GM12878 (cell line): ENCODE data around the gene TUBGCP3. TPM values are rescaled to one million over a fixed set of nuclear protein-coding genes. Genes with fewer than 3 reads are reported as not detected.

Experiments used
- ATAC-seq: fragments of 200-7000 bp; cut with Tn5 transposase; 3 replicates; pipeline ENCODE4 v1.9.1; 2020; ENCODE audit warnings: mild to moderate bottlenecking, moderate library complexity
- BruUV-seq: library from RNA; stranded (reverse); fragments of 400-500 nt; replicated peaks from 2 replicates; lab custom pipeline; 2021; lab: Mats Ljungman, UMichigan
- CTCF ChIA-PET: fragments of 300-600 bp; sonication (Branson Sonifier 250); formaldehyde crosslinking; extraction: SDS; loops from one replicate; lab custom pipeline; 2021; ENCODE audit warnings: inconsistent platforms; lab: Yijun Ruan, JAX
- POLR2A ChIA-PET: fragments of 350-600 bp; formaldehyde crosslinking; extraction: SDS; loops from one replicate; lab custom pipeline; 2021; ENCODE audit warnings: inconsistent platforms; lab: Charles Lee
- RAD21 ChIA-PET: fragments of 300-600 bp; sonication (Branson Sonifier 250); formaldehyde crosslinking; loops from one replicate; lab custom pipeline; 2023; ENCODE audit warnings: antibody characterized with exemption; ENCODE audit not compliant: unreplicated experiment; lab: Charles Lee
- SMC1A ChIA-PET: fragments of 300-600 bp; sonication (Branson Sonifier 250); formaldehyde crosslinking; loops from one replicate; lab custom pipeline; 2023; ENCODE audit not compliant: unreplicated experiment, uncharacterized antibody; lab: Charles Lee
- DNase-seq: peaks from one replicate; pipeline ENCODE4 v3.0.0-alpha.2; 2011; ENCODE audit warnings: low read depth, low spot score
- FAIRE-seq: peaks from 3 replicates; lab custom pipeline; 2011; peaks lifted over from hg19 to GRCh38; lab: Jason Lieb, UNC
- H2AFZ ChIP-seq: 2 replicates; pipeline ENCODE4 v1.6.0; 2011; ENCODE audit warnings: low read depth, low read length, control low read depth; ENCODE audit not compliant: control insufficient read depth
- H3K27ac ChIP-seq: 2 replicates; pipeline ENCODE4 v1.5.1; 2011; ENCODE audit warnings: control low read depth; ENCODE audit not compliant: control insufficient read depth, insufficient read depth
- H3K27me3 ChIP-seq, 2 experiments: replicated peaks in 1 of 2; 2 replicates each; pipeline versions ENCODE4 v1.6.0 to v1.6.1; 2011; ENCODE audit warnings: low read length in 1 of 2; ENCODE audit not compliant: control insufficient read depth in 2 of 2, insufficient read depth in 2 of 2
- H3K36me3 ChIP-seq, 2 experiments: 2 replicates each; pipeline ENCODE4 v1.5.1; 2011; ENCODE audit warnings: low read length in 1 of 2; ENCODE audit not compliant: control insufficient read depth in 2 of 2, insufficient read depth in 2 of 2
- H3K4me1 ChIP-seq: 2 replicates; pipeline ENCODE4 v1.6.1; 2011; ENCODE audit warnings: mild to moderate bottlenecking, low read length, moderate library complexity, mixed read lengths; ENCODE audit not compliant: control insufficient read depth, insufficient read depth
- H3K4me2 ChIP-seq: 2 replicates; pipeline ENCODE4 v1.6.0; 2011; ENCODE audit warnings: control low read depth; ENCODE audit not compliant: control insufficient read depth, insufficient read depth
- H3K4me3 ChIP-seq: fragments of 200-600 bp; sonication (generic); 2 replicates; pipeline ENCODE4 v1.5.1; 2016
- H3K79me2 ChIP-seq: 2 replicates; pipeline ENCODE4 v1.6.0; 2011; ENCODE audit warnings: low read length; ENCODE audit not compliant: control insufficient read depth, insufficient read depth
- H3K9ac ChIP-seq: 2 replicates; pipeline ENCODE4 v1.8.0; 2011; ENCODE audit warnings: low read length, control low read depth, mixed read lengths; ENCODE audit not compliant: control insufficient read depth, insufficient read depth
- H3K9me3 ChIP-seq: replicated peaks from 3 replicates; pipeline ENCODE4 v1.5.1; 2011; ENCODE audit warnings: mild to moderate bottlenecking, low read length; ENCODE audit not compliant: control insufficient read depth, insufficient read depth
- H4K20me1 ChIP-seq: 2 replicates; pipeline ENCODE4 v1.6.0; 2011; ENCODE audit not compliant: control insufficient read depth, insufficient read depth
- EZH2 ChIP-seq: IDR thresholded peaks from 2 replicates; pipeline ENCODE4 v1.6.1; 2012; ENCODE audit warnings: low read depth, mild to moderate bottlenecking, control low read depth, inconsistent platforms, low read length, borderline replicate concordance; ENCODE audit not compliant: control insufficient read depth
- NRF1 ChIP-seq: conservative IDR thresholded peaks from 2 replicates; pipeline ENCODE4 v1.6.1; 2011; ENCODE audit warnings: mild to moderate bottlenecking, low read depth, low read length, improper control_type of control experiment
- STAT1 ChIP-seq: fragments of 450-650 bp; conservative IDR thresholded peaks from 2 replicates; pipeline ENCODE4 v1.6.1; 2014; ENCODE audit warnings: antibody characterized with exemption, mild to moderate bottlenecking
- WGBS: methylation state at CpG from one replicate; pipeline ENCODE4 v1.1.6; 2016; ENCODE audit warnings: low lambda C conversion rate; ENCODE audit not compliant: insufficient replicate concordance, insufficient coverage; ENCODE audit errors: missing lambda C conversion rate; 5-methylcytosine and 5-hydroxymethylcytosine counted together
- in situ Hi-C: fragments of 300-500 bp; cut with MboI; formaldehyde crosslinking; loops from 9 replicates; pipeline ENCODE4 v1.14.3; 2018; ENCODE audit warnings: mixed read lengths
- intact Hi-C: fragments of 100-400 bp; cut with micrococcal nuclease; formaldehyde crosslinking; loops from one replicate; pipeline ENCODE4 v1.14.2; 2022; ENCODE audit not compliant: unreplicated experiment
- polyA plus RNA-seq, 11 experiments: library from polyadenylated mRNA; depleted of rRNA in 4 of 11; unstranded in 6 of 11; stranded (reverse) in 5 of 11; fragments of >200 nt; fragmentation: Nextera tagmentation in 4 of 11; fragmentation: Illumina TruSeq in 1 of 11; extraction: Ambion mirVana in 4 of 11; extraction: Trizol in 1 of 11; gene quantifications; 1 replicate in 1 of 11; 2 replicates in 10 of 11; pipeline versions ENCODE4 v1.2.1 to v1.2.3, GENCODE V29; 2011 to 2016; ENCODE audit warnings: inconsistent platforms in 2 of 11, missing spikeins in 2 of 11, low read depth in 1 of 11
- total RNA-seq, 4 experiments: library from RNA; depleted of rRNA in 3 of 4; stranded (reverse); fragments of >200 nt in 3 of 4; fragmentation: Illumina TruSeq in 1 of 4; extraction: Trizol in 1 of 4; gene quantifications; 2 replicates each; pipeline versions ENCODE4 v1.2.1 to v1.2.3, GENCODE V29; 2013 to 2021
- TF ChIP-seq, protein P1 (sequence below): IDR thresholded peaks from 2 replicates; pipeline ENCODE4 v1.6.1; 2012; ENCODE audit warnings: low read length, inconsistent platforms
- TF ChIP-seq, protein P2 (sequence below): fragments of 450-650 bp; IDR thresholded peaks from 2 replicates; pipeline ENCODE4 v1.6.1; 2017; ENCODE audit warnings: mild to moderate bottlenecking, low read depth, inconsistent platforms; ENCODE audit not compliant: poor library complexity, severe bottlenecking
- TF ChIP-seq, protein P3 (sequence below): fragments of 450-650 bp; IDR thresholded peaks from 2 replicates; pipeline ENCODE4 v1.6.1; 2016; ENCODE audit warnings: mild to moderate bottlenecking
- TF ChIP-seq, protein P4 (sequence below): fragments of 450-650 bp; formaldehyde crosslinking; IDR thresholded peaks from 2 replicates; pipeline ENCODE4 v1.5.0; 2022; ENCODE audit warnings: mild to moderate bottlenecking, missing genetic modification characterization

The TUBGCP3 gene
- total and polyA plus RNA-seq, 10 of the 15 experiments (the other 5 are each of a cell fraction or from before 2014, with no cell fraction given), result 4.0 to 34.0 (median 22.6) TPM

DNA sequence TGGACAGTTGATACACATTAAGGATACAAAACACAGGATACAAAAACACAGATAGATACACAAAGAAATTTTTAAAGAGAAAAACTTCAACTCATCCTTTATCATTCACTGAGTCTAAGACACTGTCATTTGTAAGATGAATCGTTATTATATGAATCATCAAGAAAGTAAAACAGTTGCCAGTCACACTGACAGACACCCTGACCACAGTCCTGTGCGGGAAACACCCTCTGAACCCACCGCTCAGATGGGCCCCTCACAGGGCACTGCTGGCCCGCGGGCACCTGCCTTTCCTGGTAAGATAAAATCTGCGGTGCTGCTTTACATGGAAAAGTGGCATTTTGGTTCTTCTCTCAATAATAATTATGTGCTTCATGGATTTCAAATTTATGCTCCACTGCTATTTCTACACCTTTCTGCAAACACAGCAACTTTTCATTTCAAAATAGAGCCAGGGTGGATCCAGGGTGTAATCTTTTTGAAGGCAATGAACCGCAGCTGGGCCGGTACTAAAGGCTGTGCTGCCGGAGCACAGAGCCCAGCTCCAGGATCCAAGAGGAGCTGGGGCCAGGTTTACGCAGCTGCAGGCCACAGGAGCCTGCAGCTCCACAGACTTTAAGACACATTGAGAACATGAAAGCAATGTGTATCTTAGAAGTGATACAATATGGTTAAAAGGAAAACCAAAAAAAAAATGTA is 76.8 kb downstream of the TUBGCP3 start:
- Histone ChIP-seq H3K36me3 (peaks cover 2 to 26% of the 10 kb centered on the region in 2 experiments), H3K4me1 (no peaks in the 10 kb centered on the region), H3K4me2 (no peak overlapping the region), H3K9me3 (no peaks in the 10 kb centered on the region), H3K27ac (no peak overlapping the region), H3K4me3 (no peak overlapping the region), H3K79me2 (no peaks in the 10 kb centered on the region), H4K20me1 (no peaks in the 10 kb centered on the region), H2AFZ (no peak overlapping the region), H3K27me3 (no peaks in the 10 kb centered on the region), H3K9ac (no peak overlapping the region)
- DNase-seq (no peak), FAIRE-seq (no peak), ATAC-seq (no peak)
- ChIA-PET CTCF (interaction anchor here (0.6 kb wide), 1 partner anchor 19 kb away, joined by 4 read pairs; no protein-coding TSS in a partner anchor), RAD21 (interaction anchor here (1.6 kb wide), 1 partner anchor 95 kb away, joined by 3 read pairs; no protein-coding TSS in a partner anchor), SMC1A (interaction anchor here (0.6 to 1.6 kb wide), 3 partner anchors 9 to 726 kb away, joined by 3 to 7 read pairs (median 3); no protein-coding TSS in a partner anchor), POLR2A (no interaction called here)
- 86% methylated on average over 10 of the region's 10 CpGs for WGBS
- in situ Hi-C loops (no loop called here), intact Hi-C loops (no loop called here)
- TF ChIP-seq, protein P1, sequence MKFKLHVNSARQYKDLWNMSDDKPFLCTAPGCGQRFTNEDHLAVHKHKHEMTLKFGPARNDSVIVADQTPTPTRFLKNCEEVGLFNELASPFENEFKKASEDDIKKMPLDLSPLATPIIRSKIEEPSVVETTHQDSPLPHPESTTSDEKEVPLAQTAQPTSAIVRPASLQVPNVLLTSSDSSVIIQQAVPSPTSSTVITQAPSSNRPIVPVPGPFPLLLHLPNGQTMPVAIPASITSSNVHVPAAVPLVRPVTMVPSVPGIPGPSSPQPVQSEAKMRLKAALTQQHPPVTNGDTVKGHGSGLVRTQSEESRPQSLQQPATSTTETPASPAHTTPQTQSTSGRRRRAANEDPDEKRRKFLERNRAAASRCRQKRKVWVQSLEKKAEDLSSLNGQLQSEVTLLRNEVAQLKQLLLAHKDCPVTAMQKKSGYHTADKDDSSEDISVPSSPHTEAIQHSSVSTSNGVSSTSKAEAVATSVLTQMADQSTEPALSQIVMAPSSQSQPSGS, result no peak
- TF ChIP-seq, protein P2, sequence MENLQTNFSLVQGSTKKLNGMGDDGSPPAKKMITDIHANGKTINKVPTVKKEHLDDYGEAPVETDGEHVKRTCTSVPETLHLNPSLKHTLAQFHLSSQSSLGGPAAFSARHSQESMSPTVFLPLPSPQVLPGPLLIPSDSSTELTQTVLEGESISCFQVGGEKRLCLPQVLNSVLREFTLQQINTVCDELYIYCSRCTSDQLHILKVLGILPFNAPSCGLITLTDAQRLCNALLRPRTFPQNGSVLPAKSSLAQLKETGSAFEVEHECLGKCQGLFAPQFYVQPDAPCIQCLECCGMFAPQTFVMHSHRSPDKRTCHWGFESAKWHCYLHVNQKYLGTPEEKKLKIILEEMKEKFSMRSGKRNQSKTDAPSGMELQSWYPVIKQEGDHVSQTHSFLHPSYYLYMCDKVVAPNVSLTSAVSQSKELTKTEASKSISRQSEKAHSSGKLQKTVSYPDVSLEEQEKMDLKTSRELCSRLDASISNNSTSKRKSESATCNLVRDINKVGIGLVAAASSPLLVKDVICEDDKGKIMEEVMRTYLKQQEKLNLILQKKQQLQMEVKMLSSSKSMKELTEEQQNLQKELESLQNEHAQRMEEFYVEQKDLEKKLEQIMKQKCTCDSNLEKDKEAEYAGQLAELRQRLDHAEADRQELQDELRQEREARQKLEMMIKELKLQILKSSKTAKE, result no peak
- TF ChIP-seq, protein P3, sequence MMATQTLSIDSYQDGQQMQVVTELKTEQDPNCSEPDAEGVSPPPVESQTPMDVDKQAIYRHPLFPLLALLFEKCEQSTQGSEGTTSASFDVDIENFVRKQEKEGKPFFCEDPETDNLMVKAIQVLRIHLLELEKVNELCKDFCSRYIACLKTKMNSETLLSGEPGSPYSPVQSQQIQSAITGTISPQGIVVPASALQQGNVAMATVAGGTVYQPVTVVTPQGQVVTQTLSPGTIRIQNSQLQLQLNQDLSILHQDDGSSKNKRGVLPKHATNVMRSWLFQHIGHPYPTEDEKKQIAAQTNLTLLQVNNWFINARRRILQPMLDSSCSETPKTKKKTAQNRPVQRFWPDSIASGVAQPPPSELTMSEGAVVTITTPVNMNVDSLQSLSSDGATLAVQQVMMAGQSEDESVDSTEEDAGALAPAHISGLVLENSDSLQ, result no peak
- TF ChIP-seq NRF1 (no peak), STAT1 (no peak), EZH2 (no peak)
- TF ChIP-seq, protein P4, sequence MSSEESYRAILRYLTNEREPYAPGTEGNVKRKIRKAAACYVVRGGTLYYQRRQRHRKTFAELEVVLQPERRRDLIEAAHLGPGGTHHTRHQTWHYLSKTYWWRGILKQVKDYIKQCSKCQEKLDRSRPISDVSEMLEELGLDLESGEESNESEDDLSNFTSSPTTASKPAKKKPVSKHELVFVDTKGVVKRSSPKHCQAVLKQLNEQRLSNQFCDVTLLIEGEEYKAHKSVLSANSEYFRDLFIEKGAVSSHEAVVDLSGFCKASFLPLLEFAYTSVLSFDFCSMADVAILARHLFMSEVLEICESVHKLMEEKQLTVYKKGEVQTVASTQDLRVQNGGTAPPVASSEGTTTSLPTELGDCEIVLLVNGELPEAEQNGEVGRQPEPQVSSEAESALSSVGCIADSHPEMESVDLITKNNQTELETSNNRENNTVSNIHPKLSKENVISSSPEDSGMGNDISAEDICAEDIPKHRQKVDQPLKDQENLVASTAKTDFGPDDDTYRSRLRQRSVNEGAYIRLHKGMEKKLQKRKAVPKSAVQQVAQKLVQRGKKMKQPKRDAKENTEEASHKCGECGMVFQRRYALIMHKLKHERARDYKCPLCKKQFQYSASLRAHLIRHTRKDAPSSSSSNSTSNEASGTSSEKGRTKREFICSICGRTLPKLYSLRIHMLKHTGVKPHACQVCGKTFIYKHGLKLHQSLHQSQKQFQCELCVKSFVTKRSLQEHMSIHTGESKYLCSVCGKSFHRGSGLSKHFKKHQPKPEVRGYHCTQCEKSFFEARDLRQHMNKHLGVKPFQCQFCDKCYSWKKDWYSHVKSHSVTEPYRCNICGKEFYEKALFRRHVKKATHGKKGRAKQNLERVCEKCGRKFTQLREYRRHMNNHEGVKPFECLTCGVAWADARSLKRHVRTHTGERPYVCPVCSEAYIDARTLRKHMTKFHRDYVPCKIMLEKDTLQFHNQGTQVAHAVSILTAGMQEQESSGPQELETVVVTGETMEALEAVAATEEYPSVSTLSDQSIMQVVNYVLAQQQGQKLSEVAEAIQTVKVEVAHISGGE (CRISPR knock-in tag), result no peak
- no TSS peak for BruUV-seq
